ENCODE measurements around the gene C1QTNF12.

DNA sequence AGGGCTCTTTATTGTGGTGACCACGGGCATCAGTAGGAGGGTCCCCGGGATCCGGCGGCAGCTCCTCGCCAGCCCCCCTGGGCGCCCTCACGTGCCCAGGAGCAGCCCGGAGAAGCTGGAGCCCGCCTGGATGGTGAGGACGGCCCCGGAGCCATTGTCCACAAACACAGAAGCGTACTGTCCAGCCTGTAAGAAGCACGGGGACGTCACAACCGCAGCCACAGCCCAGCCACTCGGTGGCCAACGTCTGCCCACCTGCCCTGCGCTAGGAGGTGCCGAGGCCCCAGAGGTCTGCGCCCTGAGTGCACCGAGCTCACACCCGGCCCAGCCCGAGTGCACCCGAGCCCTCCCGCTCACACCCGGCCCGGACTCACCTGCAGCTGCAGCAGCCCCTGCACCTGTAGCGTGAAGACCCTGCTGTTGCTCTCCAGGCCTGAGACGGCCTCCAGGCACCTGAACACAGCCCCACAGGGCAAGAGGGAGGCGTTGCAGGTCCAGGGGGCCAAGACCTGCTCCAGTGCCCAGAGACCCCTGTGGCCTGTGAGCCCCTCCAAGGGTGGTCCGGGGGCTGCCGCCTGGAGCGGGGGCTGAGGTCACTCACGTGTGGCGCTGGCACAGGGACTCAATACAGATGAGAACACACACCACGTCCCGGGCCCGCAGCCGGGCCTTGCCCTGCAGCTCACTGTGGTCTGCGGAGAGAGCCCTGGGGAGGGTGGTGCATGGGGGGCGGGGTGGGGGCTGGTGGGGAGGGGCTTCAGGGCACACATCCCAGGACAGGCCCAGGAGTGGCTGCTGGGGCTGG is 3.9 kb downstream of the C1QTNF12 start:
- TF ChIP-seq CTCF (IDR thresholded peaks at IDR 0.05) (no peak), POLR2A (IDR thresholded peaks at IDR 0.05) (no peak)

Data from sigmoid colon (tissue), 3 donors.